Activated CD4-positive, CD25-positive, alpha-beta regulatory T cell treated with anti-CD3 and anti-CD28 coated beads, Interleukin-2, amount 50 U/mL, for 24 hours (primary cell): Measurements from ENCODE around the gene UMODL1.

ENCODE experiments used
- ATAC-seq, 2 donors: fragments of 150-1000 bp; cut with Tn5 transposase; one replicate each; pipeline ENCODE4 v1.10.0; 2021; ENCODE audit warnings: mild to moderate bottlenecking in 1 of 2, moderate library complexity in 1 of 2

Gene UMODL1, protein sequence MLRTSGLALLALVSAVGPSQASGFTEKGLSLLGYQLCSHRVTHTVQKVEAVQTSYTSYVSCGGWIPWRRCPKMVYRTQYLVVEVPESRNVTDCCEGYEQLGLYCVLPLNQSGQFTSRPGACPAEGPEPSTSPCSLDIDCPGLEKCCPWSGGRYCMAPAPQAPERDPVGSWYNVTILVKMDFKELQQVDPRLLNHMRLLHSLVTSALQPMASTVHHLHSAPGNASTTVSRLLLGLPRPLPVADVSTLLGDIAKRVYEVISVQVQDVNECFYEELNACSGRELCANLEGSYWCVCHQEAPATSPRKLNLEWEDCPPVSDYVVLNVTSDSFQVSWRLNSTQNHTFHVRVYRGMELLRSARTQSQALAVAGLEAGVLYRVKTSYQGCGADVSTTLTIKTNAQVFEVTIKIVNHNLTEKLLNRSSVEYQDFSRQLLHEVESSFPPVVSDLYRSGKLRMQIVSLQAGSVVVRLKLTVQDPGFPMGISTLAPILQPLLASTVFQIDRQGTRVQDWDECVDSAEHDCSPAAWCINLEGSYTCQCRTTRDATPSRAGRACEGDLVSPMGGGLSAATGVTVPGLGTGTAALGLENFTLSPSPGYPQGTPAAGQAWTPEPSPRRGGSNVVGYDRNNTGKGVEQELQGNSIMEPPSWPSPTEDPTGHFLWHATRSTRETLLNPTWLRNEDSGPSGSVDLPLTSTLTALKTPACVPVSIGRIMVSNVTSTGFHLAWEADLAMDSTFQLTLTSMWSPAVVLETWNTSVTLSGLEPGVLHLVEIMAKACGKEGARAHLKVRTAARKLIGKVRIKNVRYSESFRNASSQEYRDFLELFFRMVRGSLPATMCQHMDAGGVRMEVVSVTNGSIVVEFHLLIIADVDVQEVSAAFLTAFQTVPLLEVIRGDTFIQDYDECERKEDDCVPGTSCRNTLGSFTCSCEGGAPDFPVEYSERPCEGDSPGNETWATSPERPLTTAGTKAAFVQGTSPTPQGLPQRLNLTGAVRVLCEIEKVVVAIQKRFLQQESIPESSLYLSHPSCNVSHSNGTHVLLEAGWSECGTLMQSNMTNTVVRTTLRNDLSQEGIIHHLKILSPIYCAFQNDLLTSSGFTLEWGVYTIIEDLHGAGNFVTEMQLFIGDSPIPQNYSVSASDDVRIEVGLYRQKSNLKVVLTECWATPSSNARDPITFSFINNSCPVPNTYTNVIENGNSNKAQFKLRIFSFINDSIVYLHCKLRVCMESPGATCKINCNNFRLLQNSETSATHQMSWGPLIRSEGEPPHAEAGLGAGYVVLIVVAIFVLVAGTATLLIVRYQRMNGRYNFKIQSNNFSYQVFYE

DNA sequence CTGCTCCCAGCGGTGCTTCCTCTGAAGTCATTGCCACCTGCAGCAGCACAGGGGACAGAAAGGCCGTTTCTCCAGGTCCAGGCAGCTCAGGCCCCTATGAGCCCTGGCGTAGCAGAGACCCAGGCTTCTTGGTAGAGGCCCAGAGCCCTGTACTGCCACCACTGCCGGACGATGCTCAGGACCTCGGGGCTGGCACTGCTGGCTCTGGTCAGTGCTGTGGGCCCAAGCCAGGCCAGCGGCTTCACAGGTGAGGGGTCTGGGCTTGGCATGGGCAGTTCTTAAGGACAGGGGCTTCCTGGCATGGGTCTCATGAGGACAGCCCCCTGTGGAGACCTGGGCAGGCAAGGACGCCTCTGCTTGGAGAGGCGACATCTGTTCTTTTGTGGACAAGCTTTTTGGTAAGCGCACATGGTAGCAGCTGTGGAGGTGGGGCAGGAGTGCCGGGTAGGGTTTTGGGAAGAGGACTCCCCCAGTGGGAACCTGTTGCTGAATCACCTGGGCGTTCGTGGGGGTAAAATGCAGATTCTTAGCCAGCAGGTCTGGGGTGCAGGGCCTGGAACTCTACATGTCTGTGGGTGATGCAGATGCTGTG lies at the start of gene UMODL1:
TSS of gene UMODL1 (plus strand) at position 172 of the 592 bp plus-strand sequence. CDS start at position 172, 0 bp downstream.
- no peak for ATAC-seq

DNA sequence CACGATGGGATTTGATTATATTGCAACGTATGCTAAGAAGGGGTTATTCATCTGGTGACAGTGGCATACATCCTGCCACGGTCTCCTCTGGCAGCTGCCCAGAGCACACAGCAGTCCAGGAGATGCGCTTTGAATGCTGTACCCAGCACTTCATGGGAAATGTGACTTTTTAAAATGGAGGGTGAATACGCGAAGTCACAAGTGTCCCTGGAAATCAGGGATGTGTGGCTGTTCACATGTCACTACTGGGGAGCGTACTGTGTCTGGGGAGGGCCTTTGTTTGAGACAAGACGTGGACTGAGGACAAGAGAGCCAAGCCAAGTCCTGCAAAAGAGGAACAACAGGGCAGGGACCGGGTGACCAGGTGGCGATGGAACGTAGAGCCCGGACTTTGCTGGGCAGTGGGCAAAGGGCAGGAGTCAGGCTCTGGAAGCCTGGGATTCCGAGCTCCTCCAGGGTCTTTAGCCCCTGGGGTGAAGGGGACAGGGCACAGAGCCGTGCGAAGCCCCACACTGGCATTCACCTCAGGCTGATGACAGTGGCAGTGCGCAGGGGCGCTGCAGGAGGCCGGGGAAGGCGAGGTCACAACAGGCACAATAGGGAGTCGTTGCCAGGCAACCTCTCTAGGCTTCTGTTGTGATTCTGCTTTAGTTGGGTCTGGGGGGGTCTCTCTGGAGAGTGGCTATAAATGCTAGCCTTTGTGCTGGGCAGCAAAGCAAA lies 49.6 kb upstream of the UMODL1 start:
- no peak for ATAC-seq

DNA sequence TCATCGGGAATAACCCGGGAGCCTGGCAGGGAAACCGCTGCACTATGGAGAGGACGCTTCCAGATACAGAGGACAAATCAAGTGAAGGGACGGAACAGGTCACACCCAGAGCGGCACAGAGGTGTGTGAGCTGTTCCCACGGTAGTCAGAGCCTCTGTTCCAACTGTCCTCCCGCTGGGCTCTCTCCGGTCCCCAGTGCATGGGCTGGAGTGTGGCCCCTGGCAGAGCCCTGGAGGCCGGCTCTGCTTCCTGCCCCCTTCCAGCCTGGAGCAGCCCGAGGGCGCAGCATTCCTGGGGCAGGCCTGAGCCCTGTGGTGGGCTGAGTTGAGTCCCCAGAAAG lies 49.1 kb upstream of the UMODL1 start:
- ATAC-seq: no peak

DNA sequence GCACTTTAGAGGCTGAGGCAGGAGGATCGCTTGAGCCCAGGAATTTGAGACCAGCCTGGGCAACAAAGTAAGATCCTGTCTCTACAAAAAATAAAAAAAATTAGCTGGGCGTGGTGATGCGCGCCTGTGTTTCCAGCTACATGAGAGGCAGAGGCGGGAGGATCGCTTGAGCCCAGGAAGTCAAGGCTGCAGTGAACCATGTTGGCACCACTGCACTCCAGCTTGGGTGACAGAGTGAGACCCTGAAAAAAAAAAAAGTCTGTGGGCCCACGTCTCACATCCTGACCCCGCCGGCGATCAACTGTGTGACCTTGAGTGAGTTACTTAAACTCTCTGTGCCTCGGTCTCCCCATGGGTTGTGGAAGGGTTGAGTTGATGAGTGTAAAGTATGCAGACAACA lies 48.2 kb upstream of the UMODL1 start:
- ATAC-seq: no peak

DNA sequence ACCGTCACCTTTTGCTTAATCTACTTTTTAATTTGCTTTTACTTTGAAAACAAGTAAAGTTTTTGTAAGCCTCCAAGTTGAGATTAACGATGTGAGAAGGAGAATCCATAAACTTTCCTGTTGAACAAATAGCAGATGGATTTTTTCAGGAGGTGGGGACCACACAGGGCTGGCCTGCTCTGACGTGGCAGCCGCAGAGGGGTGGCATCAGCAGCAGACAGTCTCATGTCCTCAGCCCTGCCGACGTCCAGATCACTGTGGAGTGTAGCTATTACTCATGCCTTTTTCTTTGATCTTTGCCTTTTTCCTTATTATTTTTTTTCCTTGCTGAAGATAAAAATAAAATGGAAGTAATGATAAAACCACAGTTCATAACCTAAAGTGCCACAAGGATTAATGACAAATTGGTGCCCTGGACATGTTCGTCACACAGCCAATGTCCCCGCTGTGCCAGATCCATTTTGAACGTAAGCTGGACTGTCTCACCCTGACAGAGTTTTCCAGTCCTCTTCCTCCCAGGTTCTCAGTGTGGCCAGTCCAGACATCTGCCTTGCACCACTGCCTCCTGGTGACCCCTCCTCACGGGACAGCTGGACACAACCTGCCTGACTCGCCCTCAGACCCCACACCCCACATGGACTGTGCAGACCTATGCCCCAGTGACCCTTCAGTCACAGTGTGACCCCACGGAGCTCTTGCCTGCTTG lies 45.6 kb upstream of the UMODL1 start:
- no peak for ATAC-seq

DNA sequence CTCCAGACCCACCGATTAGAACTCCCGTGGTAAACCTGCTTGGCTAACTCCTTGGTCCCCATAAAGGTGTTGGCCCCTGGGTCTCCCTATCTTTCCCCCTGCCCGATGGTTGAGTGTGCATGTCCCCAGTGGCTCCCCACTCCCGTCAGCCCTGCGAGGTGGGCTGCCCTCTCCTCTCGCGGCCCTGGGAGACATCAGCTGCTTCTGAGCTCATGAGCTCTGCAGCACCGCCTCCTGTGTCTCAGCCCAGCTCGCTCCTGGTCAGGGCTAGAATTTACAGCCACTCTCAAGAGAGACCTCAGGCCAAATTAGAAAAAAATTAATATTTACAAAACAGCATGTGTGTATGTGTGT lies 45.1 kb upstream of the UMODL1 start:
- ATAC-seq: no peak

DNA sequence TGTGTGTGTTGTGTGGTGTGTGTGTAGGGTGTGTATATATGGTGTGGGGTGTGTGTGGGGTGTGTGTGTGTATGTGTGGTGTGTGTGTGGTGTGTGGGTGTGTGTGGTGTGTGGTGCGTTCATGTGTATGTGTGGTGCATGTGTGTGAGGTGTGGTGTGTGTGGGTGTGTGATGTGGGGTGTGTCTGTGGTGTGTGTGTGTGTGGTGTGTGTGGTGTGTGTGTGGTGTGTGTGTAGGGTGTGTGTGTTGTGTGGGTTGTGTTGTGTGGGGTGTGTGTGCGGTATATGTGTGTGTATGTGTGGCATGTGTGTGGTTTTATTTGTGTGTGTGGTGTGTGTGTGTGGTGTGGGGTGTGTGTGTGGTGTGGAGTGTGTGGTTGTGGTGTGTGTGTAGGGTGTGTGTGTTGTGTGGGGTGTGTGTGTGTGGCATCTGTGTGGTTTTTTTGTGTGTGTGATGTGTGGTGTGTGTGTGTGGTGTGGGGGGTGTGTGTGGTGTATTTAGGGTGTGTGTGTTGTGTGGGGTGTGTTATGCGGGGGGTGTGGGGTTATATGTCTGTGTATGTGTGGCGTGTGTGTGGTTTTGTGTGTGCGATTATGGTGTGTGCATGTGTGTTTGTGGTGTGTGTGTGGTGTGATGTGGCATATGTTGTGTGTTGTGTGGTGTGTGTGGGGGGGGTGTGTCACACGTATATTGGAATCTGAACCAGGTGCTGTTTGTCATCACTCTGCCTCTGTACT lies 43.9 kb upstream of the UMODL1 start:
- ATAC-seq: no peak

DNA sequence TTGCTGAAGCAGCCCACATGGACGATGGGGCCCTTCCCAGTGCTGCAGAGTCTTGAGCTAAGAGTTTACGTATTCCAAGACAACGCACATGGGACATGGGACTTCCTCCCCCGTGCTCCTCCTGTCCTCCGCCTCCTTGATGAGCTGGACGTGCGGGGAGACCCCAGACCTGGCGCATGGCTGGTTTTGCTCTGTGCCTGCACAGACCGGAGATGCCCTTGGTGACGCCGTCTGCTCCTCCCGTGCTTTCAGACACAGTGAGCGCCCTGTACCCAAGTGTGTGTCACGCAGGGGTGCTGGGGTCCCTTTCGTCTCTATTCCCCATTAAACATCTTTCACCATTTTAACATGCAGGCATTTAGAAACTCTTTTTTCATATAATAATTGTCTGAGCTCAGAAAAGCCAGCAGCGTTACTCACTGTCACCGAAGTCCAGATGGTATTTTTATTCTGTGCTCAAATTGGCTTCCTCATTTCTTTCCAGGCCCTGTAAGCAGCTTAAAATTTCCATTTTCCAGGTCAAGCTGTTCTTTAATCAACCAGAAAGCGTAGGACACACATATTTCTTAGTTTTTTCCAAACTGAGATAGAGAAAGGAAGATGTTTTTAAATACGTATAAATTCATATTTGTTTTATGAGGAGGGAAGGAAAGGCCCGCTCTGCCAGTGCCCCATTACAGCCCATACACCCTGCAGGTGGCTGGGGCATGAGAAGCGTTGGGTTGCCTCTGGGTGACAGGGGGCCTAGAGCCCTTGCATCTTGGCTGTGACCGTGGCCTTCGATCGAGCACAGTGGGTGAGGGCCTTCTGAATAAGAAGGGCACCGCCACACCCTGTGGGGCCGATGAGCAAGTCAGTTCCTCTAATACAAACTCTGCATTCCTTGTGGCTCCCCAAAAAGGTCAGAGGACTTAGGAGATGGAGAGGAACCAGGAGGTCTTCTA lies 43.0 kb upstream of the UMODL1 start:
- ATAC-seq: no peak

DNA sequence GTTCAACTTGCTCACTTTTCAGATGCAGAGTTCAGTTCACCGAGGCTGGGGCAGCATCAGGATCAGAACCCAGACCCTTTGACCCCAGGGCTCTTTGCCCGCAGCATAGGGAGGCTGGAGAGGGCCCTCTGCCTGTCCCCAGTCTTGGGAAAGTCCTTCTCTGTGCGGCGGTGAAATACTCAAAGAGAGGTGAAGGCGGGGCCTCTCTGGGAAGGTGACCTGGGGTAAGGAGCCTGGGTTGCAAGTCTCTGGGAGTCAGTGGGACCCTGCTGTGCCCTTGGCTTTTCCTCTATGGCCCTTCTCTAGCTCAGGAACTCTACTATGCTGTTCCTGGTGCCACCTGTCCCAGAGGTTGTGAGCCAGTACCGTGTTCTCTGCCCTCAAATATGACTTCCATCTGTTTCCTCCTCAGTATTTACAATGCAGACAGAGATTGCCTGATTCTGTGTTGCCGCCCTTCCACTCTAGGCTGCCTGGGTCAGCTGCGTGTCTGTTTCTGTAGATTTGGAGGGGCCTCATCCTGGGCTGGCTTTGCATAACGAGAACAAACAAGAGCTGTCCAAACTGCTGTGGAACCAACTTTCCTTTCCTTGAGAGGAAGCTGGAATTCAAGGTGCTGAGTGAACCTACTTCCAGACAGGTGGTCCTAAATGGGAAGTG lies 42.2 kb upstream of the UMODL1 start:
- ATAC-seq: no peak

DNA sequence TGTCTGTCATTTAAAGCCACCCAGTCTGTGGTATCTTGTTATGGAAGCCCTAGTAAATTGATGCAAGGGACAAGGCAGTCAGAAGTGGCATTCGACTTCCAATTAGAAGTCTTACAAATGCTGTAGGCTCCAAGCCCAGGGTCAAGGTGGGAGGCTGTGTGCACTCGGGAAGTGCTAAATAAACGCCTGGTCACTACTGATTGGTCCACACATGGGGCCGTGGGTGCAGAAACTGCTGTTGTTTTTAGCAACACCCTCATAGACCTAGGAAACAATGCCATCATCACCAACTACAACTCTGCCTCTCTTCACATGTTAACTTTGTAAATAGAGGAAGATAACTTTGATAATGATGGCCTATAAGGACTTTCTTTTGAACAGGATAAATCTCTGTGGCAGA lies 40.8 kb upstream of the UMODL1 start:
- ATAC-seq: no peak

DNA sequence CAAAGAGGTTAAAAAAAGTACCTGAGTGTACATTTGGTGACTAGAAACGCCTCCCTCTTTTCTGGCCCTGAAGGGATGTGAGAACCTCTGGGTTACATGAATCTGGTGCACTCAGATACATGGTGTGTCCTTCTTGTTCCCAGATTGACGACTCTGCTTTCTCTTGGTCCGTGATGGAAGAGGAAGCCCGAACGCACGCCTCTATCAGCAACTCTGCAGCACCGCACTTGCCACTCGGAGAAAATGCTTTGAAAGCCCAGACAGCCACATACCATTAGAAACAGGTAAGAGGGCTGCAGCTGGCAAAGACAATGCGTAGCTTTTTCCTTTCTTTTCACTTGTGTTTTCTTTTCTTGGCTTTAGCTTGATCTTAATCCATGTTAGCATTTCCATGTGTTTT lies 39.9 kb upstream of the UMODL1 start:
- ATAC-seq: no peak

DNA sequence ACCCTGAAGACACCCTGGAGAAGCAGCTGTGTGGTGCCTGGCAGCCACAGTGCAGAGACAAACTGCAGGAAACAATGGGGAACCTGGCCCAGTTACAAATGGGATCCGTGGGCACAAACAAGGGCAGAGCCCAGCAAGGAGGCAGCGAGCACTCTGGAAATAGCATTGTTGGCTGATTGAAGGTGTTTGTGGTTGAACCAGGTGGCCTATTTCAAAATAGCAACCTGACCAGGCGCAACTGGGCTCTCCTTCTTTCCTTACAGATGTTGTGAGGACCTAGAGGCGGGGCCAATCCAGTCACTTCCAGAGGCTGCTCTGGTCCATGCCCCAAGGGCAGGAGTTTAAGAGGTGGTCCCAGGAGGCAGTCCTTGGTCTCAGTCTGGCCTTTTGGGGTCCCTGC lies 39.3 kb upstream of the UMODL1 start:
- no peak for ATAC-seq

DNA sequence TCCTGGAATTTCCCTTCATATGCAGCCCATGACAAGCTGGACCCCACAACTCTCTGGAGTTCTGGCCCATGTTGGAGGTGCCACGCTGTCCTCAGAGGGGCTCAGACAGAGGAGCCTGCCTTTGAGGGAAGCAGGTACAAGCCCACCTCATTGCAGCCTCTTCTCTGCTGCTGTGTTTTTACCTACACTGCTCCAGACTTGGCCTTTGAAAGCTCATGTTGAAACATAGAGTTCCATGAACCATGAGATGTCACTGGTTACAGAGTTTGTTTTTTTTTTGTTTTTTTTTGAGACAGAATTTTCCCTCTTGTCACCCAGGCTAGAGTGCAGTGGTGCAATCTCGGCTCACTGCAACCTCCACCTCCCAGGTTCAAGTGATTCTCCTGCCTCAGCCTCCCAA lies 38.9 kb upstream of the UMODL1 start:
- ATAC-seq: no peak

DNA sequence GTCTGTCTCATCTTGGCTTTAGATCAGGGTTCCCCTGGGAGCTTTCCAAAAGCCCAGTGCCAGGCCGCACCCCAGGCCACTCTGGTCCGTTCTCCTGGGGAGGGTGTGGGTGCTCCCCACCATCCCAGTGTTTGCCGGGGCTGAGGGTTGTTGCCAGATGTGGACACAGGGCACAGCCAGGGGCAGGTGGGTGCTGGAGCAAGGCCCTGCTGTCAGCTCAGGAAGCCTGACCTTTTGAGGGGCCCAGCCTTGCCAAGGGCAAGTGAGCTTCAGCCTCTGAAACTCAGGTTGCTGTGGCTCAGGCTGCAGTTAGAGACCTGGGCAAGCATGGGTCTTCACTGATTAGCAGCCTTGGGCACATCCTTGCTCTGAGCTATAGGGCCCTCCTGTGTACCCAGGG lies 38.1 kb upstream of the UMODL1 start:
- ATAC-seq: no peak

DNA sequence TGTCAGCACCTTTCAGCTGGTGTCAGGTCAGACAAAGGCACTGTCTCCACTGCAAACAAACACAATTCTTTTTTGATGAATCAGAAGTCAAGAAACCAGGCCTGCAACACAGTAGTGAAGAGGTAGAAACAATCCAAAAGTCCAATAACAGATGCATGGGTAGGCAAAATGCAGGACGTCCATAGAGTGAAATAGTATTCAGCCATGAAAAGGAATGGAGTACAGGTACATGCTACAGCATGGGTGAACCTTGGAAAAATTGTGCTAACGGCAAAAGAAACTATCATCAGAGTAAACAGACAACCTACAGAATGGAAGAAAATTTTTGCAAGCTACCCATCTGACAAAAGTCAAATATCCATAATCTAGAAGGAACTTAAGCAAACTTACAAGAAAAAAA lies 34.8 kb upstream of the UMODL1 start:
- ATAC-seq: no peak

DNA sequence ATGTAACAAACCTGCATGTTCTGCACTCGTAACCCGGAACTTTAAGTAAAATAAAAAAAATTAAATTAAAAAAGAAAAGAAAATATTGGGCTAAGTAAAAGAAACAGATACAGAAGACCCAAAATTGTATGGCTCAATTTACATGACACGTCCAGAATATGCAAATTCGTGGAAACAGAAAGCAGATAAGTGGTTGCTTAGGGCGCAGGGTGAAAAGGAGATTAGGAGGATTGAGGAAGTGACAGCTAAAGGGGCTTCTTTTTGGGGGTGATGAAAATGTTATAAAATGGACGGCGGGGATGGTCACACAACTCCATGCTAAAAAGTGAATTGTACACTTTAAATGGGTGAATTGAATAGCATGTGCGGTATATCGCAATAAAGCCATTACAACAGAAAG lies 33.6 kb upstream of the UMODL1 start:
- no peak for ATAC-seq

DNA sequence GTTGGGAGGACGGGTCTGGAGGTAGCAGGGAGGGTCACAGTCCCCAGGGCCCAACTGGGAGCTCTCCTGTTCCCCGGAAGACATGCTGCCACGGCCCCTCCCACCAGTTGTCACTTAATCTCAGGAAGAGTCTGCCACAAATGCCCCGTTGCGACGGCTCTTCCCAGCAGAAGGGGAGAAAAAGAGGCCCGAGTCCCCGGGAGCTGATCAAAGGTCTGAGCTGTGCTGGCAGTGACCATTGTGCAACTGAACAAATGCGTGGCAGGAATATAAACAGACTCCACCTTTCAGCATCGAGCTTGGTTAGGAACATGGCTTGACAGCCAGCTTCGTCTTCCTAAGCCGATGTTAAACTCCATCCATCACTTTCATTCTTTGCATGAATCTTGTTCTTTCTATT lies 33.2 kb upstream of the UMODL1 start:
- no peak for ATAC-seq

DNA sequence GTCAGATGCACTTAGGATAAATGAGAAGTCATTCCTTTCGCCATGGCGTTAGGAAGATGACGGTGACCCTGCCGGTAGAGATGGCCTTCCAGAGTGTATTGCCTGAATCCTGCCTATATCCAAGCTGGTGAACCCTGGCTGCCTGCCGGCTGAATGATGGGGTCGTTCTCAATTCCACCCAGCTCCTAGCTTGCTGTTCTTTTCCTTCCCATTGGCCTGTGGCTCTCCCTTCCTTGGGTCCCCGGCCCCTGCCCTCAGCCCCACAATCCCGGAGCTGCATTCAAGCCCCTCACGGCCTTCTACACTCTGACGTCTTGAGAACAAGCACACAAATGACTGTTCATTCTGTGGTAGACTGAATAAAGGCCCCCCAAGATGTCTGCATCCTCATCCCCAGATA lies 32.7 kb upstream of the UMODL1 start:
- no peak for ATAC-seq

DNA sequence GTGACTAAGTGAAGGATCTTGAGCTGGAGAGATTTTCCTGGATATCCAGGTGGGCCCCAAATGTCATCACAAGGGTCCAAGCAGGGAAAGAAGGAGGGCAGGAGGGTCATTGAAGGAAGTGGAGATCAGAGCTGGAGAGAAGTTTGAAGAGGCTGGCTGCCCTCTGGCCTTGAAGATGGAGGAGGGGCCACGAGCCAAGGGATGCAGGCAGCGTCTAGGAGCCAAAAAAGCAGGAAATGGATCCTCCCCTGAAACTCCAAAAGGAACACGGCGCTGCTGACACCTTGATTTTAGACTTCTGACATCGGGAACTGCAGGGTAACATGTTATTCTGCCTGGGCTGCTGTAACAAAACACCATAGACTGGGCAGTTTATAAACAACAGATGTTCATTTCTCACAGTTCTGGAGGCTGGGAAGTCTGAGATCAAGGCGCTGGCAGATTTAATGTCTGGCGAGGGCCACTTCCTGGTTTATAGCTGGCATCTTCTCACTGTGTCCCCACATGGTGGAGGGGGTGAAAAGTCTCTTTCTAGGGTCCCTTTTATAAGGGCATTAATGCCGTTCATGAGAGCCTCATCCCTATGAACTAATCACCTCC lies 32.2 kb upstream of the UMODL1 start:
- no peak for ATAC-seq
